HG03025 (cell line): ENCODE measurements around the gene IQSEC3.
"Not testable (repeated sequence)": the region's sequence is repeated elsewhere in the genome, so short reads cannot be mapped to it uniquely, and the experiment has no call there.

ENCODE experiments used
- ATAC-seq: cut with Tn5 transposase; IDR thresholded peaks from one replicate; pipeline ENCODE4 v1.9.1; 2021; ENCODE audit warnings: mild to moderate bottlenecking, moderate library complexity; ENCODE audit not compliant: unreplicated experiment, low FRiP score

The IQSEC3 gene

DNA sequence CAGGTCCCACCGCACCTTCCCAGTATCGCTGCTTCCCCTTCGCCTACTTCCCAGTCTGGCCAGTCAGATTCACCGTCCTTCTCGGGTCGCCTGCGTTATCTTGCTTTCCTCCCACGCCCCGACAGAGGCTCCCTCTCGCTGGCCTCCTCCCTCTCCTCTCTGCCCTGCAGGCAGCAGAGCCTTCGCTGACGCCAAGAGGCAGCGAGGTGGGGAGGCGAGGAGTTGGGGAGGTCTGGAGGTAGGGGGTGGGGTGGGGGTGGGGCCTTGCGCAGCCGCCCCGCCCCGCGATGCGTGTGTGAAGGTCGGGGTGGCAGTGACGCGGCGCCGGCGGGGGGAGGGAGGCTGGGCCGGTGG is at the start of gene IQSEC3:
Gene IQSEC3, plus strand, starts transcription at position 340 of the 354 bp plus-strand sequence. CDS start 116 bp downstream, outside the sequence.
- ATAC-seq = not testable (repeated sequence)

GRCh38 chr12:17370-18340 is 48.9 kb upstream of the IQSEC3 start:
- not testable (repeated sequence) for ATAC-seq

- not testable (repeated sequence) for ATAC-seq
Measured at GRCh38 chr12:18821-19567, 47.6 kb upstream of the IQSEC3 start.

DNA sequence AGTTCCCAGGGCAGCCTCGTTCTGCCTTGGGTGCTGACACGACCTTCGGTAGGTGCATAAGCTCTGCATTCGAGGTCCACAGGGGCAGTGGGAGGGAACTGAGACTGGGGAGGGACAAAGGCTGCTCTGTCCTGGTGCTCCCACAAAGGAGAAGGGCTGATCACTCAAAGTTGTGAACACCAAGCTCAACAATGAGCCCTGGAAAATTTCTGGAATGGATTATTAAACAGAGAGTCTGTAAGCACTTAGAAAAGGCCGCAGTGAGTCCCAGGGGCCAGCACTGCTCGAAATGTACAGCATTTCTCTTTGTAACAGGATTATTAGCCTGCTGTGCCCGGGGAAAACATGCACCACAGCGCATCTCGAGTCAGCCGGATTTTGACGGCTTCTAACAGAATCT is 46.7 kb upstream of the IQSEC3 start:
- ATAC-seq = not testable (repeated sequence)

DNA sequence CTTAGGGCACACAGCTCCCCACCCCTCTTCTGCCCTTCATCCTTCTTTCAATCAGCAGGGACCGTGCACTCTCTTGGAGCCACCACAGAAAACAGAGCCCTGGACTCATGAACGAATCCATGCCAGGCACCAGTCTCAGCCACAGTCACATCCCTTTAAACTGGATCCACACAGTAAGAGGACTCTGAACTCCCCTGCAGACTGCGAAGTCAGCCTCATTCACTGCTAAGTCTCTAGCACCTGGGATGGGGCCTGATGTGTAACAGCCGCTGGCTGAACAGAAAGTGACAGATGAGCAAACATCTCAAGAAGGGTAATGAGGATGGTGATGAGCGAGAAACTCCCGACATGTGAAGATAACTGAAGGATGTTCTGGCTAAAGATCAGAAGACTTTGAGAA is 45.8 kb upstream of the IQSEC3 start:
- ATAC-seq = no peak

DNA sequence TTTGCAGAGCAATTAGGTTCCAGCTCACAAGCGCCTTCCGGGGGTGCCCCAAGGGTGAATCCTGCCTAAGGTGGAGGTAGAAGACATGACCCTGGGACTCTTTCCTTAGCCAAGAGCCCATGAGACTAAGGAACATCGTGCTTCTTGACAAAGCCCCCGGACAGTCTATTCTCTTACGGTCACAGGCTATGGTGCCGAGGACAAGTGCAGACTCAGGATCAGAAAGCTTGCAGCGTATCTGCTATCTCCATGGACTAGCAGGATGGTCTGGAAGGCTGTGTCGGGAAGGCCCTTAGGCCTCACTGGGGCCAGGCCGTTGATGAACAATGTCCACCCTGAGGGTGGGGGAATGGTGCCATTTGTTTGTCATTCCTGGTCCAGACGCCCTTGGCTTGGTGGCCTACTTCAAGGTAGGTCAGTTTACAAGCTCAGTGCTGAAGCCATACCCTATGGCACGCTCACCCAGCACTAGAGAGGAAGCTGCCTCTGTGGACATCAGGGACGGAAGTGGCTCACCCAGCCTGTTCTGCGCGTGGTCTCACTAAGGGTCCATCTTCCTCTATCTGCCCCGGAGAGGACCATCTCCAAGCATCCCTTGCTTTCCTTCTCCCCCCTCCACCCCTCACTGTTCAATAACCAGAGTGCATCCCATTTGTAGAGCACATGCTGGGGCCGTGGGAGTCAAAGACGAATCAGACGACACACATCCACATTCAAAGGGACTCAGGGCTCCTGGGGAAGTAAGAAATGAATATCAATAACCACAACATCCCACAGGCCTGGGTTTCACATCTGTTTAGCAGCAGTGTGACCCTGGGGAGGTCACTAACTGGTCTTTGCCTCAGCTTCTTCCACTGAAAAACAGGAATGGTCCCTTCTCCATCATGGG is 45.0 kb upstream of the IQSEC3 start:
- ATAC-seq = peak; percentile 69

DNA sequence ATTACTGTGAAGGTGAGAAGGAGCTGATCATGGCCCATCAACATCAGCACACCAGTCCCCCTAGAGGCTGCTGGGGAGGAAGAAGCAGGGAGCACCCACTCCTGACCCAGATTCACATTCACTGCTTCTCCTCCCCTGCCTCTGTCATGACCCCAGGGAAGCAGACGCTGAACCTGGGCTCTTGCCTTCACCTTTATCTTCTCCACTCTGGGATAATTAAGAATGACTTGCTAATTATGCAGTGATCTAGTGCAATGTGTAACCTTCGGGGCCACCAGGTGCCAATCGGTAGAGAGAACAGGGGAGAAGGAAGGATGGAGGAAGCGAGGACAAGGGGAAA is 44.4 kb upstream of the IQSEC3 start:
- no peak for ATAC-seq

- no peak for ATAC-seq
Measured at GRCh38 chr12:22530-23201, 43.9 kb upstream of the IQSEC3 start.

- not testable (repeated sequence) for ATAC-seq
Measured at GRCh38 chr12:27904-28303, 38.7 kb upstream of the IQSEC3 start.

DNA sequence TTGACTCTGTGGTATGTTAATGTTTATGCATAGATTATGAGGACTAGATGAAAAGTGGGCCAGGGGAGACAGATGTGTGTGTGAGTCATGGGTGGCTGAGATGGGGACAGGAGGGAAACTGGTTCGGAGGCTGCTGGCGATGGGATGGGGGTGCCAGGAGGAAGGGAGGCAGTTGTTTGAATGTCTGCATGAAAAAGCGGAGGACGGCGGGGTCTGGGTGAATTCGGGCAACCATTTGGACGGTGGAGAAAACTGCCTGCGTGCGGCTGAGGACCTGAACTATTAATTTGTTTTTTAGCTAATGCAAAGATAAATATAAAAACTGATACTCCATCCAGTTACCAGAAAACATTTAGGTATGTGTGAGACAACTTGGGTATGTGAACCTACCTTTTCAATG is 27.8 kb upstream of the IQSEC3 start:
- ATAC-seq = not testable (repeated sequence)

- not testable (repeated sequence) for ATAC-seq
Measured at GRCh38 chr12:39555-40265, 26.9 kb upstream of the IQSEC3 start.

DNA sequence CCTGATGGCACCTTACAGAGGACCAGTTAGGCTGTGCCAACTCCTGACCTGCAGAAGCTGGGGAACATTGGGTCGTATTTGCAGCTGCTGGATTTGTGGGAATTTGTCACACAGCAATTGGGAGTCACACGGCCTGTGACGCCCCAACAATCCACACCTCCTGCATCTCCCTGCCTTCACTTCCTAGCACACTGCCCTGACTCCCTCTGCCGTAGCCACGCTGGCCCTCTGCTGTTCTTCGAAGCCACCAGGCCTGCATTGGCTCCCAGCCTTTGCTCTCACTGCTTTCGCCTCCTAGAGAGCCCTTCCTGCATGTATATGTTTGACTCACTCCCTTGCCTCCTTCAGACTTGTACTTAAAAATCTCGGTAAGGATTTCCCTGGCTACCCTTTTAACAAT is 22.2 kb upstream of the IQSEC3 start:
- not testable (repeated sequence) for ATAC-seq

GRCh38 chr12:45235-45990 is 21.2 kb upstream of the IQSEC3 start:
- not testable (repeated sequence) for ATAC-seq

GRCh38 chr12:45991-46358 is 20.6 kb upstream of the IQSEC3 start:
- not testable (repeated sequence) for ATAC-seq

DNA sequence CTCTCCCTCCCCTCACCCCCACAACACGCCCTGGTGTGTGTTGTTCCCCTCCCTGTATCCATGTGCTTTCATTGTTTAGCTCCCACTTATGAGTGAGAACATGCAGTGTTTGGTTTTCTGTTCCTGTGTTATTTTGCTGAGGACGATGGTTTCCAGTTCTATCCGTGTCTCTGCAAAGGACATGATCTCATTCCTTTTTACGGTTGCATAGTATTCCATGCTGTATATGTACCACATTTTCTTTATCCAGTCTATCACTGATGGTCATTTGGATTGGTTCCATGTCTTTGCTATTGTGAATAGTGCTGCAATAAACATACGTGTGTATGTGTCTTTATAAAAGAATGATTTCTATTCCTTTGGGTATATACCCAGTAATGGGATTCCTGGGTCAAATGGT is 20.0 kb upstream of the IQSEC3 start:
- ATAC-seq = not testable (repeated sequence)

- not testable (repeated sequence) for ATAC-seq
Measured at GRCh38 chr12:47699-48226, 18.8 kb upstream of the IQSEC3 start.

- ATAC-seq = not testable (repeated sequence)
Measured at GRCh38 chr12:49149-49548, 17.4 kb upstream of the IQSEC3 start.

GRCh38 chr12:51087-51486 is 15.5 kb upstream of the IQSEC3 start:
- not testable (repeated sequence) for ATAC-seq
